Measurements from ENCODE around the gene AGBL3. TPM values are rescaled to one million over a fixed set of nuclear protein-coding genes. Genes with fewer than 3 reads are reported as not detected.

AGBL3 gene
- total RNA-seq, 1 donor from 2014 or later: 3.5 TPM

DNA sequence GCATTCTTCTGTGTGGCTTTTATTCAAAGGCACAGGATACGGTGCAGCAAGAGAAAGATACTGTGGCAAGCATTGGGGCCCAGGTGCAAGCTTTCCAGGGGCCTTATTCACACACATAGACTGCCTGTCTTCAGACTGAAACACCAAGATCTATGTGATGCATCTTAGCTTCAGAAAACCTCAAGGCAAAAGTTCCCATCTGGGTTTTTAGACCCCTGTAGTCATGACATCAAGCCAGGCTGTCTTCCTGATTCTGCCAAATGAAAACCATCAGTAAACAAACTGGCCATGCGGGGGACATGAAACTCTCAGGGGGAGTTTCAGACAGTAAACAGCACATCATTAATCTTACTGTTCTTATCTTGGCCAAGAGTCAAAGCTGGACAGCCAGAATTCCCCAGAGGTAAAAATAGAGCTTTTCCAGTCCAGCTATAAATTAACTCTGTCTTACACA lies 9.8 kb downstream of the AGBL3 start:
- H3K4me3 Mint-ChIP-seq: no peak overlapping the region
- H3K36me3 Mint-ChIP-seq (ENCODE audit: low read depth): peaks cover 46% of the 10 kb centered on the region
- DNase-seq (ENCODE audit: low read depth, low spot score): no peak
- no peaks in the 10 kb centered on the region for H3K27me3 Mint-ChIP-seq (ENCODE audit: low read depth)
- H3K27ac Mint-ChIP-seq (ENCODE audit: unreplicated experiment): no peak overlapping the region
- TF ChIP-seq, protein P1, sequence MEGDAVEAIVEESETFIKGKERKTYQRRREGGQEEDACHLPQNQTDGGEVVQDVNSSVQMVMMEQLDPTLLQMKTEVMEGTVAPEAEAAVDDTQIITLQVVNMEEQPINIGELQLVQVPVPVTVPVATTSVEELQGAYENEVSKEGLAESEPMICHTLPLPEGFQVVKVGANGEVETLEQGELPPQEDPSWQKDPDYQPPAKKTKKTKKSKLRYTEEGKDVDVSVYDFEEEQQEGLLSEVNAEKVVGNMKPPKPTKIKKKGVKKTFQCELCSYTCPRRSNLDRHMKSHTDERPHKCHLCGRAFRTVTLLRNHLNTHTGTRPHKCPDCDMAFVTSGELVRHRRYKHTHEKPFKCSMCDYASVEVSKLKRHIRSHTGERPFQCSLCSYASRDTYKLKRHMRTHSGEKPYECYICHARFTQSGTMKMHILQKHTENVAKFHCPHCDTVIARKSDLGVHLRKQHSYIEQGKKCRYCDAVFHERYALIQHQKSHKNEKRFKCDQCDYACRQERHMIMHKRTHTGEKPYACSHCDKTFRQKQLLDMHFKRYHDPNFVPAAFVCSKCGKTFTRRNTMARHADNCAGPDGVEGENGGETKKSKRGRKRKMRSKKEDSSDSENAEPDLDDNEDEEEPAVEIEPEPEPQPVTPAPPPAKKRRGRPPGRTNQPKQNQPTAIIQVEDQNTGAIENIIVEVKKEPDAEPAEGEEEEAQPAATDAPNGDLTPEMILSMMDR (conservative IDR thresholded peaks at IDR 0.05): no peak
- H3K9me3 Mint-ChIP-seq: peaks cover 1% of the 10 kb centered on the region
- H3K4me1 Mint-ChIP-seq: no peaks in the 10 kb centered on the region

DNA sequence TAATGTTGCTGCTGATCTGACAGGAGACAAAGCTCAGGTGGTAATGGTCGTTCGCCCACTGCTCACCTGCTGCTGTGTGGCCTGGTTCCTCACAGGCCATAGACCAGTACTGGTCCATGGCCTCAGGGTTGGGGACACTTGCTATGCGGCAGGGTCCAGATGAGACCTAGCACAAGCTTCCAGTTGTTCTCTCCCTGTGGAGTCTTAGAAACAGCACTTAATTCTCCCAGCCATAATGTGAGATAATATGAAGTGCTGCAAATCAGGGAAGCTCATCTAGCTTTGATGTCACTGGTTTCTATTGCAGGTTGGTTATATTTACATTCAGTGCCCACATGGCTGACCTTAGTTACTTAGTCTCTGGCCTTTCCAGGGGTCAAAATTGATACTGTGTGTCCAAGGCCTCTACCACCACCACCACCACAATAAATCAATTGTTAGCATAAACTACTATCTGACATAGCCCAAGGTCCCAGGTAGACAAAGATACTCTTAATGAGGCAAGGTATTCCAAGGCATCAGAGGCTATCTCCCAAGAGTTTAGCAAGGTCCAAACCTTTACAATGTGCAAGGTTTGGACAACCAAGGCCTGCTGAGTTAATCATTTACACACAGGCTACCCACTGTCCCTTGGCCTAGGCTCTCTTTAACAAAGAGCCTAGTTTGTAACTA lies 11.0 kb downstream of the AGBL3 start:
- Mint-ChIP-seq H3K27me3 (ENCODE audit: low read depth) (no peaks in the 10 kb centered on the region), H3K4me1 (no peaks in the 10 kb centered on the region), H3K36me3 (ENCODE audit: low read depth) (peaks cover 49% of the 10 kb centered on the region), H3K9me3 (peaks cover 3% of the 10 kb centered on the region), H3K4me3 (no peak overlapping the region), H3K27ac (ENCODE audit: unreplicated experiment) (no peak overlapping the region)
- TF ChIP-seq, protein P1 (conservative IDR thresholded peaks at IDR 0.05): no peak
- no peak for DNase-seq (ENCODE audit: low read depth, low spot score)

DNA sequence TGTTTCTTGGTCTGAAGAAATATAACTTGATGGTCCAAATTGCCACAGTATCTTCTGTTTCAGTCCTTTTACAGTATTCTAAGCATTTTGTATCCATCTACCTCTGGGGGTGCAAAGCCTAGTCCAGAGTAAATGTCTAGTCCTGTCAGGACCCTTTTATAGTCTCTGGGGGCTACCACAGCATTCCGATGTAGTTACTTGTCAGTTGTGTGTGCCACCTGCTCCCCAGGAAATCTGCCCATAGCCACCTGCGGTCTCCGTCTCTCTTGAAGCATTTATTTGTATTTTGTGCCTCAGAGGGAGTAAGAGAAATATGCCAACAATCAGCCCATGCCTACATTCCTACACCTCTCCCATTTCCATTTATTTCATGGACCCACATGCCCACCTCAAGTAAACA lies 12.8 kb downstream of the AGBL3 start:
- Mint-ChIP-seq H3K27me3 (ENCODE audit: low read depth) (no peaks in the 10 kb centered on the region), H3K27ac (ENCODE audit: unreplicated experiment) (no peak overlapping the region), H3K36me3 (ENCODE audit: low read depth) (peaks cover 43% of the 10 kb centered on the region), H3K4me1 (no peaks in the 10 kb centered on the region), H3K4me3 (no peak overlapping the region), H3K9me3 (peaks cover 3% of the 10 kb centered on the region)
- DNase-seq (ENCODE audit: low read depth, low spot score): no peak
- TF ChIP-seq, protein P1 (conservative IDR thresholded peaks at IDR 0.05): no peak

DNA sequence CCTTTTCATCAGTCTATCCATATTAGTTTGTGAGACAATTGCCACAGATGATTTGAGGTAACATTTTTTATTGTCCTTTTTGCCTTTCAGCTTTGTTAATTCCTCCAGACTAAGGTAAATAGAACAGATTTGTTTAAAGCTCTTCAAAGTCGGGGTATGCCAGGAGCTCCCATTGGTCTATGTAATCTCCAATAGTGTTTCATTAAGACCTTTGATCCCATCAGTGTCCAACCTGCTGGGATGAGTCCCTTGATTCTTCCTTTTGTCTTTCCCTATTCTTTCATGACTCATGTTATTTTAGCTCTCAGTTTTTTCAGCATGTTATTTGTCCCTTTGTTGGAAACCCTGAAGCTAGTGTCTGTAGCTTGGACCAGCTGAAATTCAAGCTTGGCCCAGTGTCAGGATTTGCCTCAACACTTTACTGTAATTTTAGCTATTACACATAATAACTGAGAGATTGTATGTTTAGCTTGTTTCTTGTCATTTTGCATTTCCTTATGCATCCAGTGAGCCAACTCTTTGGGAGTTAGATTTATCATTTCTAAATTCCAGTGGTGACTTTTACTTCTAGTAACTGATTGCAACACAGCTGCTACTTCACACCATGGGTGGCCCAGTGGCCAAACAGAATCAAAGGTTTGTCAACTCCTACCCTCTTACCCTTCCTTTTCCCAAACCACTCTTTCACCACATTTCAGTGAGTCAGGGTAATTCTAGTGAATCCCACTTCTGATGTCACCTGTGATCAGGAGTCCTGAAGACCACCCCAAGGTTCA lies 15.3 kb downstream of the AGBL3 start:
- H3K36me3 Mint-ChIP-seq (ENCODE audit: low read depth): peaks cover 32% of the 10 kb centered on the region
- DNase-seq (ENCODE audit: low read depth, low spot score): no peak
- TF ChIP-seq, protein P1 (conservative IDR thresholded peaks at IDR 0.05): no peak

DNA sequence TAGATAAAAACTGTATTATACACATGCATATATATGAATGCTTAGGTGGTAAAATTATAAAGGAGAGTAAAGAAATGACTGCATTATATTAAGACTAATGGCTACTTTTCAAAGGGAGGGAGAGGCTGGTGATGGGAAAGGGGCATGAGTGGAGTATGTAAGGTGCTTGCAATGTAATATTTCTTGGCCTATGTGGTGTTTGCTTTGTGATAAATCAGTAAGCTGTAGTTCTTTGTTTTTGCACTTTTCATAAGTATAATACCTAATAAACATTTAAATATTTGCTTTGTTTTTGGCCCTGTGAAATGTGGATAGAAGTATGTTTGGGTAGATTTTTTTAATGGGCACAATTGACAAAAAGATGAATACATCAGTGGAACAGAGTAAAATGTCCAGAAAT lies 25.9 kb downstream of the AGBL3 start:
- H3K27me3 Mint-ChIP-seq (ENCODE audit: low read depth): no peaks in the 10 kb centered on the region
- H3K9me3 Mint-ChIP-seq: peaks cover 6% of the 10 kb centered on the region
- H3K27ac Mint-ChIP-seq (ENCODE audit: unreplicated experiment): no peak overlapping the region
- no peak overlapping the region for H3K4me3 Mint-ChIP-seq
- no peaks in the 10 kb centered on the region for H3K4me1 Mint-ChIP-seq
- TF ChIP-seq, protein P1 (conservative IDR thresholded peaks at IDR 0.05): no peak
- peaks cover 7% of the 10 kb centered on the region for H3K36me3 Mint-ChIP-seq (ENCODE audit: low read depth)
- DNase-seq (ENCODE audit: low read depth, low spot score): no peak

More for the DNA sequence above, 15.3 kb downstream of the AGBL3 start:
- no peak overlapping the region for H3K27ac Mint-ChIP-seq (ENCODE audit: unreplicated experiment)
- H3K4me3 Mint-ChIP-seq: no peak overlapping the region
- H3K4me1 Mint-ChIP-seq: no peaks in the 10 kb centered on the region
- peaks cover 3% of the 10 kb centered on the region for H3K9me3 Mint-ChIP-seq
- no peaks in the 10 kb centered on the region for H3K27me3 Mint-ChIP-seq (ENCODE audit: low read depth)

All from neural crest cell (in vitro differentiated cells).